ENCODE results near the gene THADA.
"Not testable (repeated sequence)": the region's sequence is repeated elsewhere in the genome, so short reads cannot be mapped to it uniquely, and the experiment has no call there.

The THADA gene

DNA sequence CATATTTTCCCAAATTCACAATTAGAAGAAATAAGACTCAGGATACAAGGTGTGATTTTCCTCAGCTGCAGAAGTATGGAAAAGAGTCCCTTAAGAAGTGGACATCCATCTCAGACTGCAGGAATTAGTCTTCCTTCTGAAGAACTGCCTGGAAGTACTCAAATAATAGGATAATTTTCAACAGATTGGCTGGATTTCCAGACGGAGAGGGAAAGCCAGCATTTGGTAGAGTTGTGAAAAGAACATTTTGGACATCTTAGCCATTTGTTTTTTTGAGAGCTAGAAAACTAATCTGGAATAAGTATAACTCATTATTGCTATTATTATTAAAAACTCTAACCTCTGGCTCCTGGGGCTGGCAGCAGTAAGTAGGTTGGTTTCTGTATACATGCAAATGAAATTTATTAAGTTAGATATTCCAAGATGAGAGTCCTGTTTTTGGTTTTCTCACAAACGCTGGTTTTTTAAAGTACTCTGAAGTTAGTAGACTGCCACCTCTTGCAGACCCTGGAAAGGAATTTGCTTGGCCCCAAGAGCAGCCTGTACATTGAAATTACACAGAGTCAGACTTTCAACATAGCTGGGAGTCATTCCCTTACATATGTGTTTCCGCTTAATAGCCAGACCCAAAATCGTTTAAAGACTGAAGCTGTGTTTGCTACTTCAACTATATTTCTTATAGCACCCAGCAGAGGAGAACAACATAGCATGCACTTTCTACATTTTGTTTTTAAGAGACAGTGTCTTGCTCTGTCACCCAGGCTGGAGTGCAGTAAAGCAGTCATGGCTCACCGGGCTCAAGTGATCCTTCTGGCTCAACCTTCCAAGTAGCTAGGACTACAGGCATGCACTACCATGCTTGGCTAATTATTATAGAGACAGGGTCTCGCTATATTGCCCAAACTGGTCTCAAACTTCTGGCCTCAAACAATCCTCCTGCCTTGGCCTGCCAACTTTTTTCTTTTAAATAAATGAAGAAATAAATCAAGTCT, 142.4 kb downstream of the THADA start:
- H3K36me3 ChIP-seq (ENCODE audit: control insufficient read depth, insufficient read depth, low read length), result no peaks in the 10 kb centered on the region
- H3K4me1 ChIP-seq (ENCODE audit: control insufficient read depth, insufficient read depth, low read length), result peaks cover 9% of the 10 kb centered on the region
- H3K9ac ChIP-seq (ENCODE audit: low read length), result no peak overlapping the region
- no peak overlapping the region for H3K4me3 ChIP-seq (ENCODE audit: low read length)
- H3K27me3 ChIP-seq (ENCODE audit: control insufficient read depth, insufficient read depth, low read length), result no peaks in the 10 kb centered on the region
- H3K9me3 ChIP-seq (ENCODE audit: control insufficient read depth, low read length), result no peaks in the 10 kb centered on the region

DNA sequence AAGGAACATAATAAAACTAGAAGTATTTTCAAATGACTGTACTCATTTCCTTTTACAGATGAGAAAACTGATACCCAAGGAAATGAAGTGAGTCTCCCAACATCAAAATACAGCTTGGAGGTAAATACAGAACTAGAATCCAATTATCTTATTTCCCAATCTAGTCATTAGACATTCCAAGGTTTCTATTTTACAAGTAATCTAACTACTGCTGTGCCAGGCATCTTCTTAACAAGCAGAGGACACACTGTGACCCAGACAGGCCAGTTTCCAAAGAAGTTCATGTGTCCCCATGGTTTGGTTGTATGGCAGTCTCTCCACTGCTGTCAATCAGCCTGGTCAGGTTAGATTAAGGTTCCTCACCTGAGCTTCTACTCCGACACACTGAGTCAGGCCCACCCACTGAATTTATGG, 143.5 kb downstream of the THADA start:
- no peaks in the 10 kb centered on the region for H3K27me3 ChIP-seq (ENCODE audit: control insufficient read depth, insufficient read depth, low read length)
- H3K36me3 ChIP-seq (ENCODE audit: control insufficient read depth, insufficient read depth, low read length), result no peaks in the 10 kb centered on the region
- no peak overlapping the region for H3K4me3 ChIP-seq (ENCODE audit: low read length)
- H3K9ac ChIP-seq (ENCODE audit: low read length), result no peak overlapping the region
- no peaks in the 10 kb centered on the region for H3K9me3 ChIP-seq (ENCODE audit: control insufficient read depth, low read length)
- peaks cover 9% of the 10 kb centered on the region for H3K4me1 ChIP-seq (ENCODE audit: control insufficient read depth, insufficient read depth, low read length)

DNA sequence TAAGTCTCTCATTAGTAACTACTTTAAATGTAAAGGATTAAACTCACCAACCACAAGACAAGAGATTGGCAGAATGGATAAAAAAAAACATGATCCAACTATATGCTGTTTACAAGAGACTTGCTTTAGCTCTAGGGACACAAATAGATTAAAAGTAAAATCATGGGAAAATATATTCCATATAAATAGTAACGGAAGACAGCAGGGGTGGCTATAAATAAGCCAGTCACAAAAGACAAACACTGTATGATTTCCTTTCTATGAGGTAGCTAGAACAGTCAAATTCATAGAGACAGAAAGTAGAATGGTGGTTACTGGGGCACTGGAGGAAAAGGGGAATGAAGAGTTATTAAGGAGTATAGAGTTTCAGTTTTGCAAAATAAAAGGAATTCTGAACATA, 145.2 kb downstream of the THADA start:
- Histone ChIP-seq H3K9ac (ENCODE audit: low read length) (no peak overlapping the region), H3K4me3 (ENCODE audit: low read length) (no peak overlapping the region), H3K9me3 (ENCODE audit: control insufficient read depth, low read length) (no peaks in the 10 kb centered on the region), H3K36me3 (ENCODE audit: control insufficient read depth, insufficient read depth, low read length) (no peaks in the 10 kb centered on the region), H3K4me1 (ENCODE audit: control insufficient read depth, insufficient read depth, low read length) (peaks cover 4% of the 10 kb centered on the region), H3K27me3 (ENCODE audit: control insufficient read depth, insufficient read depth, low read length) (no peaks in the 10 kb centered on the region)

DNA sequence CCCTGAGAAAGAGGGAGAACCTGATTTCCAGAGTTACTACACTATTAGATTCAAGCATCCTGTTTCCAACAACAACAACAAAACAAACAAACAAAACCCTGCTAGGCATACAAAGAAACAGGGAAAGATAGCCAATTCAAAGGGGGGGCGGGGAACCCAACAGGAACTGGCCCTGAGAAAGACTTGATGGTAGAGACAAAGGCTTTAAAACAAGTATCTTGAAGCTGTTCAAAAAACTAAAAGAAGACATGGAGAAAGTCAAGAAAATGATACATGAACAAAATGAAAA, 147.1 kb downstream of the THADA start:
- Histone ChIP-seq H3K27me3 (ENCODE audit: control insufficient read depth, insufficient read depth, low read length) (no peaks in the 10 kb centered on the region), H3K9ac (ENCODE audit: low read length) (no peak overlapping the region), H3K4me3 (ENCODE audit: low read length) (no peak overlapping the region), H3K9me3 (ENCODE audit: control insufficient read depth, low read length) (no peaks in the 10 kb centered on the region), H3K36me3 (ENCODE audit: control insufficient read depth, insufficient read depth, low read length) (no peaks in the 10 kb centered on the region), H3K4me1 (ENCODE audit: control insufficient read depth, insufficient read depth, low read length) (no peaks in the 10 kb centered on the region)

DNA sequence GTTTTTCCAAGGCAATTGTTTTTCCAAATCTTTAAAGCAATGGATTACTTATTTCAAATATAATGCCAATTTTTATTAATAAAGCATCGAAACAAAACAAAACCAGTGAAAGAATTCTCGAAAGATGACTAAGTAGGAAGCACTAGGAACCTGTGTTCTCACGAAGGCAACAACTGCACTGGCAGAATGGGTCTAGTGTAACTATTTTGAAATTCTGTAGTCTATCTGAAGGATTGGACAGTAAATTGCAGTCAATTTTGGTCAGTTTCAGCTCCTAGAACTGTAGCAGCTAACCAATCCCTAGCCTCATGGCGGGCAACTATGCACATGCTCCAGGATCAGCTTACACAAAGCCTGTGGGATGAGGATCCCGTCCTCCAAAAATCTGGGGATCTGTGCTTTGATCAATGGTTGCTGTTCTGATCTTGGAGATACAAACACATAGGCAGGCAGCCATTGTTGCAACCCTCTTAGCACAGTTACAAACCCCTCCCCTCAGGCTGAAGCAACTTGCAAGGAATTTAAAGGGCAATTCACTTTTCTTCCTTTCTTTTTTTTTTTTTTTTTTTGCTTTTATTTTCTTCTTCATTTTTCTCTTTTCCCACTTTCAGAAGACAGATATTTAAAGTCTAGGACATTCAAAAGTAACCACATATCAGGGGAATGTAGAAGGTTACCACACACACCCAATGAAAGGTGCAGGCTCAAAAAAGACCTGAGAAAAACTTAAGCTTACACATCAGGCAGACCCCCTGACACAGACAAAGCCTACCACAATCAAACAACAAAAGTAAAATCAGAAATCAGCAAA, 147.6 kb downstream of the THADA start:
- no peaks in the 10 kb centered on the region for H3K9me3 ChIP-seq (ENCODE audit: control insufficient read depth, low read length)
- no peaks in the 10 kb centered on the region for H3K4me1 ChIP-seq (ENCODE audit: control insufficient read depth, insufficient read depth, low read length)
- no peak overlapping the region for H3K9ac ChIP-seq (ENCODE audit: low read length)
- H3K36me3 ChIP-seq (ENCODE audit: control insufficient read depth, insufficient read depth, low read length), result no peaks in the 10 kb centered on the region
- H3K27me3 ChIP-seq (ENCODE audit: control insufficient read depth, insufficient read depth, low read length), result no peaks in the 10 kb centered on the region
- no peak overlapping the region for H3K4me3 ChIP-seq (ENCODE audit: low read length)

DNA sequence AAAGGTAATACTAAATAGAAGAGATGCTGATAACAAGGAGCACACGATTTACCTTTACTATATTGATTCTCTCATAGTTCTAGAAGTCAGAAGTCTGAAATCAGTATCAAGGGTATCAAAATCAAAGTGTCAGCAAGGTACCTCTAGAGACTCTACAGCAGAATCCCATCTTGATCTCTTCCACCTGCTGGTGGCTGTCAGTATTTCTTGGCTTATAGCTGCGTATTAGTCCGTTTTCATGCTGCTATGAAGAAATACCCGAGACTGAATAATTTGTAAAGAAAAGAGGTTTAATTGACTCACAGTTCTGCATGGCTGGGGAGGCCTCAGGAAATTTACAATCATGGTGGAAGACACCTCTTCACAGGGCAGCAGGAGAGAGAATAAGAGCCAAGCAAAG, 149.1 kb downstream of the THADA start:
- H3K27me3 ChIP-seq (ENCODE audit: control insufficient read depth, insufficient read depth, low read length); H3K4me3 ChIP-seq (ENCODE audit: low read length); H3K36me3 ChIP-seq (ENCODE audit: control insufficient read depth, insufficient read depth, low read length); H3K9me3 ChIP-seq (ENCODE audit: control insufficient read depth, low read length); H3K9ac ChIP-seq (ENCODE audit: low read length); H3K4me1 ChIP-seq (ENCODE audit: control insufficient read depth, insufficient read depth, low read length): not testable (repeated sequence)

DNA sequence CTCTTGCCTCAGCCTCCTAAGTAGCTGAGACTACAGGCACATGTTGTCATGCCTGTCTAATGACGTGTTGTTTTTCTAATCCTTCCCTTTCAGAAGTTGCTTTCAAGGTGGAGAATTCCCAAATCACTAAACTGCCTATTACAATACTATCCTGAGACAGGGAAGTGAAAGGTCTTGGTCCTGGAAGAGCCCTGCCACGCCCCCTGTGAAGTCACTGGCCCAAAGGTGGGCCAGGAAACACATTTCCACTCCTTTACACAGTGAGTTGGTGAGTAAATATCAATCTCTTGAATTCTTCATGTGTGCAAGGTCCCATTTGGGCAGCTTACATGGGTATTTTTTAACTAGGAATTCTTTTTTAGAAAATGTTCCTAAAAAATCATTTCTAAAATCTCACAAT, 150.1 kb downstream of the THADA start:
- no peaks in the 10 kb centered on the region for H3K36me3 ChIP-seq (ENCODE audit: control insufficient read depth, insufficient read depth, low read length)
- no peaks in the 10 kb centered on the region for H3K9me3 ChIP-seq (ENCODE audit: control insufficient read depth, low read length)
- H3K4me1 ChIP-seq (ENCODE audit: control insufficient read depth, insufficient read depth, low read length), result no peaks in the 10 kb centered on the region
- H3K4me3 ChIP-seq (ENCODE audit: low read length), result no peak overlapping the region
- no peak overlapping the region for H3K9ac ChIP-seq (ENCODE audit: low read length)
- no peaks in the 10 kb centered on the region for H3K27me3 ChIP-seq (ENCODE audit: control insufficient read depth, insufficient read depth, low read length)

DNA sequence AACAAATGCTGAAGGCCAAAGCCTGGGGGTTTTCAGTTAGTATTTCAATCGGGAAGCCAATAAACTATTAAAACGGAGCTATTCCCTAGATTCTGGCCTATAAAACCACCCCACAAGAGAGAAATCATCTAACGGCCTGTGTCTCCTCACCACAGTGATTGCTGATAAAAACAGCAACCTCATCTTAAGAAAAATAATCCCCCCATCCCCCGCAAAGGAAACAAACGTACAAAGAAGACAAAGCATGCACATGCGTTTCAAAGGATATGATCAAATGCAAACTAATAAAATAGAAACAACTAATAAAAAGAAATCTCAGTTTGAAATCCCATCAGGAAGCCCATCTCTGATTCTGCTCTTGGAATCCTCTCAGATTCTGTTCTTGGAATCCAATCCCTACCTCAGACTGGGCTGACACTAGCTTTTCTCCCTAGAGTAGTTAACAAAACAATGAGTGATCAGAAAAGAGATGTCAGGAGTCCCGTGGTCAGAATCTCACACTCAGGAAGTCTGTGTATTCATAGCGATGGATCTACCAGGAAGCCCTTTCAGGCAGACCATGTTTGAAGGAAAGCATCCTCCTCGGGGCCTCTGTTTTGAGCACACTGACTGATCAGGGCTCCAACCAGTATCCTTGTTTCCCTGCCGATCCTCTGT, 150.7 kb downstream of the THADA start:
- Histone ChIP-seq H3K9me3 (ENCODE audit: control insufficient read depth, low read length) (no peaks in the 10 kb centered on the region), H3K36me3 (ENCODE audit: control insufficient read depth, insufficient read depth, low read length) (no peaks in the 10 kb centered on the region), H3K27me3 (ENCODE audit: control insufficient read depth, insufficient read depth, low read length) (no peaks in the 10 kb centered on the region), H3K9ac (ENCODE audit: low read length) (no peak overlapping the region), H3K4me3 (ENCODE audit: low read length) (no peak overlapping the region), H3K4me1 (ENCODE audit: control insufficient read depth, insufficient read depth, low read length) (no peaks in the 10 kb centered on the region)

DNA sequence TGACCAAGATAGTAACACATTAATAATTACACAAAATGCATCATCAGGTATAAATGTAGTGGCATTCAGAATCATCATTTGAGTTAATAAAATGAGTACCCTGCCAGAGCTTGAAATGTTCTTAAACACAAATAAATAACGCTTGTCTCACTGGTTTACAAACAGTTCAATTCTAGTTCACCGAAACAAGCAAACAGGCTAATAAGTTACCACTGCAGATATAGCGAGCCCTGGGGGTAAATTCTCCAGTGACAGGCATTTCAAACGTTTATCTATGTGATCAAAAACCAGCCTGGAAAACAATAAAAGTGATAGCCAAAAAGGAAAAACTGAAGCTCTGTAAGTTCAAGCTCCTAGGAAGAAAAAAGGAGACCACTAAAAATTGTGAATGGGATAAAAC, 152.6 kb downstream of the THADA start:
- Histone ChIP-seq H3K36me3 (ENCODE audit: control insufficient read depth, insufficient read depth, low read length) (no peaks in the 10 kb centered on the region), H3K4me3 (ENCODE audit: low read length) (no peak overlapping the region), H3K27me3 (ENCODE audit: control insufficient read depth, insufficient read depth, low read length) (no peaks in the 10 kb centered on the region), H3K9ac (ENCODE audit: low read length) (no peak overlapping the region), H3K9me3 (ENCODE audit: control insufficient read depth, low read length) (no peaks in the 10 kb centered on the region), H3K4me1 (ENCODE audit: control insufficient read depth, insufficient read depth, low read length) (no peaks in the 10 kb centered on the region)

DNA sequence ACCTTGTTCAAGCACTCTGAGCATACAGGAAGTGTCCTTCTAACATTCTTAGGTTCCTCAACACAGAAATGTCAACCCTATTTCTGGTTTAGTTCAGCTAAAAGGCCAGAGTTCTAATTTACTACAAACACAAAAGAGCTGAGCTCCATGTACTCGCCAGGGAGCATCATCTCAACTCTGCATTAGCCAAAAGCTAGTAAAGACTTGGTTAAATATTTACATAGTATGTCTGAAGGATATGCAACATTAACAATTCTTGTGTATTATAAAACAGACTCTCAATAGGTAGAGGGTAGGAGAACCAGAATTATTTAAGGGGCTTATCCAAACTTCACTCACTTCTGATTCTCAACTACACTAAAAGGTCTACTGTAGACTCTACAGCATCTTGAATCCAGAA, 154.6 kb downstream of the THADA start:
- no peaks in the 10 kb centered on the region for H3K4me1 ChIP-seq (ENCODE audit: control insufficient read depth, insufficient read depth, low read length)
- H3K36me3 ChIP-seq (ENCODE audit: control insufficient read depth, insufficient read depth, low read length), result no peaks in the 10 kb centered on the region
- H3K4me3 ChIP-seq (ENCODE audit: low read length), result no peak overlapping the region
- no peaks in the 10 kb centered on the region for H3K9me3 ChIP-seq (ENCODE audit: control insufficient read depth, low read length)
- no peaks in the 10 kb centered on the region for H3K27me3 ChIP-seq (ENCODE audit: control insufficient read depth, insufficient read depth, low read length)
- no peak overlapping the region for H3K9ac ChIP-seq (ENCODE audit: low read length)

DNA sequence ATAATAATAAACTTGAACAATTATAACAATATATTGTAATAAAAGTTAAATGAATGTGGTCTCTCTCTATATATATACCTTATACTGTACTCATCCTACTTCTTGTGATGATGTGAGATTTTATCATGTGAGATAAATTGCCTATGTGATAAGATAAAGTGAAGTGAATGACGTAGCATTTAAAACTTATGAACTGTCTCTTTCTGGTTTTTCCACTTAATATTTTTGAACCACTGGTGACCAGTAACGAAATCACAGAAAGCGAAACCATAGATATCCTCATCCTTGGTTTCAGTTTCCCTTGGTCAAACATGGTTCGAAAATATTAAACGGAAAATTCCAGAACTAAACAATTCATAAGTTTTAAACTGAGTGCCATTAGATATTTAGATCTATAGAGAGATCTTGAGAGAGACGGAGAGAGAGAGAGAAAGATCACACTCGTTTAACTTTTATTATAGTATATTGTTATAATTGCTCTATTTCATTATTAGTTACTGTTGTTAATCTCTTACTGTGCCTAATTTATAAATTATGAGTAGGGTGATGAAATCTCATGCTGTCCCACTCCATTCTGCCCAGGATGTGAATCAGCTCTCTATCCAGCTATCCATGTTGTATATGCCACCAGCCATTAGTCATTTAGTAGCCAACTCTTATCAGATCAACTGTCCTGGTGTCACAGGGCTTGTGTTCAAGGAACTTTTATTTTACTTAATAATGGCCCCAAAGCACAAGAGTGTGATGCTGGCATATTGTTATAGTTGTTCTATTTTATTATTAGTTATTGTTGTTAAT, 156.8 kb downstream of the THADA start:
- no peaks in the 10 kb centered on the region for H3K27me3 ChIP-seq (ENCODE audit: control insufficient read depth, insufficient read depth, low read length)
- no peaks in the 10 kb centered on the region for H3K36me3 ChIP-seq (ENCODE audit: control insufficient read depth, insufficient read depth, low read length)
- no peak overlapping the region for H3K9ac ChIP-seq (ENCODE audit: low read length)
- no peaks in the 10 kb centered on the region for H3K9me3 ChIP-seq (ENCODE audit: control insufficient read depth, low read length)
- H3K4me3 ChIP-seq (ENCODE audit: low read length), result no peak overlapping the region
- no peaks in the 10 kb centered on the region for H3K4me1 ChIP-seq (ENCODE audit: control insufficient read depth, insufficient read depth, low read length)
